ENCODE measurements around the gene CLCN3. TPM values are rescaled to one million over a fixed set of nuclear protein-coding genes. Genes with fewer than 3 reads are reported as not detected.

The CLCN3 gene
- total and polyA plus RNA-seq, 9 of the 15 experiments (the other 6 are each of a cell fraction or from before 2014, with no cell fraction given): 12.7 to 60.6 (median 38.5) TPM

GRCh38 chr4:169619518-169619957 lies 840 bp upstream of the CLCN3 start (continued):
- TF ChIP-seq, protein P1, sequence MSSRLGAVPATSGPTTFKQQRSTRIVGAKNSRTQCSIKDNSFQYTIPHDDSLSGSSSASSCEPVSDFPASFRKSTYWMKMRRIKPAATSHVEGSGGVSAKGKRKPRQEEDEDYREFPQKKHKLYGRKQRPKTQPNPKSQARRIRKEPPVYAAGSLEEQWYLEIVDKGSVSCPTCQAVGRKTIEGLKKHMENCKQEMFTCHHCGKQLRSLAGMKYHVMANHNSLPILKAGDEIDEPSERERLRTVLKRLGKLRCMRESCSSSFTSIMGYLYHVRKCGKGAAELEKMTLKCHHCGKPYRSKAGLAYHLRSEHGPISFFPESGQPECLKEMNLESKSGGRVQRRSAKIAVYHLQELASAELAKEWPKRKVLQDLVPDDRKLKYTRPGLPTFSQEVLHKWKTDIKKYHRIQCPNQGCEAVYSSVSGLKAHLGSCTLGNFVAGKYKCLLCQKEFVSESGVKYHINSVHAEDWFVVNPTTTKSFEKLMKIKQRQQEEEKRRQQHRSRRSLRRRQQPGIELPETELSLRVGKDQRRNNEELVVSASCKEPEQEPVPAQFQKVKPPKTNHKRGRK (tag; IDR thresholded peaks at IDR 0.05): no peak
- TF ChIP-seq DACH1 (IDR thresholded peaks at IDR 0.05; ENCODE audit: partially characterized antibody) (peak; percentile 69), RBM34 (IDR thresholded peaks at IDR 0.05; ENCODE audit: borderline replicate concordance, insufficient read depth, low read length) (no peak), IRF2 (CRISPR knock-in tag; IDR thresholded peaks at IDR 0.05) (no peak), TSC22D4 (tag; IDR thresholded peaks at IDR 0.05) (no peak), EP400 (IDR thresholded peaks at IDR 0.05) (no peak), AFF4 (CRISPR knock-in tag; IDR thresholded peaks at IDR 0.05) (no peak), SREBF1 (IDR thresholded peaks at IDR 0.05; ENCODE audit: borderline replicate concordance, low read depth, low read length) (no peak), NELFE (IDR thresholded peaks at IDR 0.05; ENCODE audit: insufficient read depth, insufficient read length) (no peak), SNIP1 (IDR thresholded peaks at IDR 0.05; ENCODE audit: low read depth) (no peak), JUND (IDR thresholded peaks at IDR 0.05; ENCODE audit: borderline replicate concordance, low read depth, low read length) (no peak), JUND (tag; IDR thresholded peaks at IDR 0.05; ENCODE audit: borderline replicate concordance, low read depth, low read length) (no peak), ZNF212 (CRISPR knock-in tag; IDR thresholded peaks at IDR 0.05) (no peak), ZNF384 (IDR thresholded peaks at IDR 0.05; ENCODE audit: low read depth, low read length) (no peak), JUN (IDR thresholded peaks at IDR 0.05; ENCODE audit: borderline replicate concordance, low read depth, low read length) (no peak), JUN (CRISPR knock-in tag; IDR thresholded peaks at IDR 0.05; ENCODE audit: borderline replicate concordance) (no peak), ZBTB8A (IDR thresholded peaks at IDR 0.05; ENCODE audit: partially characterized antibody) (no peak), CREM (IDR thresholded peaks at IDR 0.05; ENCODE audit: low read depth) (0 out of 2 replicates have a peak, but pooled peaks have one; percentile 6), IRF9 (tag; IDR thresholded peaks at IDR 0.05) (no peak), ZKSCAN3 (CRISPR knock-in tag; IDR thresholded peaks at IDR 0.05) (no peak), ZNF134 (CRISPR knock-in tag; conservative IDR thresholded peaks at IDR 0.05) (no peak)
- TF ChIP-seq, protein P2, sequence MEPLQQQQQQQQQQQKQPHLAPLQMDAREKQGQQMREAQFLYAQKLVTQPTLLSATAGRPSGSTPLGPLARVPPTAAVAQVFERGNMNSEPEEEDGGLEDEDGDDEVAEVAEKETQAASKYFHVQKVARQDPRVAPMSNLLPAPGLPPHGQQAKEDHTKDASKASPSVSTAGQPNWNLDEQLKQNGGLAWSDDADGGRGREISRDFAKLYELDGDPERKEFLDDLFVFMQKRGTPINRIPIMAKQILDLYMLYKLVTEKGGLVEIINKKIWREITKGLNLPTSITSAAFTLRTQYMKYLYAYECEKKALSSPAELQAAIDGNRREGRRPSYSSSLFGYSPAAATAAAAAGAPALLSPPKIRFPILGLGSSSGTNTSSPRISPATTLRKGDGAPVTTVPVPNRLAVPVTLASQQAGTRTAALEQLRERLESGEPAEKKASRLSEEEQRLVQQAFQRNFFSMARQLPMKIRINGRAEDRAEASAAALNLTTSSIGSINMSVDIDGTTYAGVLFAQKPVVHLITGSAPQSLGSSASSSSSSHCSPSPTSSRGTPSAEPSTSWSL (CRISPR knock-in tag; IDR thresholded peaks at IDR 0.05; ENCODE audit: borderline replicate concordance): no peak

Measured in K562 (cell line).